Measurements from ENCODE around the gene RNASE1.

RNASE1 gene

DNA sequence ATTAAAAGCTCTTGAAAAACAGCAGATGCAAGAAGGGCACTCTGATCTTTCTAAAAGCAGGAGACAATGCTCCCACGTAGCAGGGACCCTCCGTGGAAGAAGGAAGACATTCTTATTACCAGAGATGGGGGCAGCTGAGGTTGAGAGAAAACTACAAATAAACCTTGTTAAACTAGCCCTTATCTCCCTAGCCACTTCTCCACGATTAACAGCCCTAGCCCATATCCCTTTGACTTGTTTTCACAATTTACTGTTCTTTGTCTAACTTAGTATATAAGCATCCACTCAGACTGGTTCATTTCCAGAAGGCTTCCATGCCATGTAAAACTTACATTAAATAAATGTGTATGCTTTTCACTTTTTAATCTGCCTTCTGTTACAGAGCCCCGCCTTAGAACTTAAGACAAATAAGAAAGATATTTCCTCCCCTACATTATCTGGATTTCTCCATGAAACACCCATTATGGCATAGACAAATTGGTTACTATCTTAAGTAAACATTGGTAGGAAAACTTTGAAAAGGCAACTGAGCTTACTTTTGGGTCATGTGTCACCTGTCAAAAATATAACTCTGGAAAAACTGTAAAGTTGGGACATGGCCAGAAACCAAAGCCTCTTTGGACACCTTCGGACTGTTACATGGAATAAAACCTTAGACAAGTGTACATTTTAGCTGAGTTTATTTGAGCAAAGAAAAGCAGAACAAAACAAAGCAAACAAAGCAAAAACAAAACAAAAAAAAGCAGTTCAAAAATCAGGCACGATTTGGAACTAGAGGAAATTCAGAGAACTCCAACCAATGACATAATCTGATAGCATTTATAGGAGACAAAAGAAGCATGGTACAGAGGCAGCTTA, 4.9 kb upstream of the RNASE1 start:
- no peak for DNase-seq (ENCODE audit: low spot score)

DNA sequence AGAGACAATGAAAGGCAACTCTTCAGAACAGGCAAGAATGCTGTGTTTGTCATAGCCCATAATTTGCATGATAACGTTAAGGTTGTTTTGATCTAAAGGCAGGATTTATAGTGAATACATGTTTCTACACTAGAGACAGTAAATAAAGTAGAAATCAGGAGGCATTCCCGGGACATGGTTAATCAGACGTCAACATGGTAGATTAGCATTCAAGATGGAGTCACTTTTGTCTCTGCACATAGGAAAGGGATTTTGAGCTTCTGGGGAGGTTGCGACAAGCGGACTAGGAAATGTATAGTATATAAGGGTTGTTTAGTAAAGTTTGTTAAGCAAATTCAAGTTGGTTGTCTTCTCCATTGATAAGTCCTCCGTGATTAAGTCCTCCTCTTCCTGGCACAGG, 2.8 kb upstream of the RNASE1 start:
- no peak for DNase-seq (ENCODE audit: low spot score)

DNA sequence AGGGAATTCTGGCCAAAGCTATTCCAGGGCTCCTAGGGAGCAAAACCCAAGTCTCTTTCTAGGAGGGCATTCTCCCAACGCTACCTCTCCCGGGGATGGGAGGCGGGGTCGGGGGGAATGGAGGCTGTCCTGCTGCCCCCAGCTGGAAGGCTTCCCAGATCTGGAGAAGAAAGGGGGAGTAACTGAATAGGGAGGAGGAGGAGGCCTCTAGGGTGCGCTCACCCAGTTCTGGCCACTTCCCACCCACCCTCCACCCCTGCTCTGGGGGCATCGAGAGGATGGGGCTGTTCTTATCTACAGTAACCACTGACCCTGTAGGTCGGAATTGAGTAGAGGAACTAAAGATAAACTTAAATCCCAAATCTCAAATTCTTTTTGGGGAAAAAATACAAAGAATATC, 579 bp upstream of the RNASE1 start:
- DNase-seq (ENCODE audit: low spot score) = no peak

DNA sequence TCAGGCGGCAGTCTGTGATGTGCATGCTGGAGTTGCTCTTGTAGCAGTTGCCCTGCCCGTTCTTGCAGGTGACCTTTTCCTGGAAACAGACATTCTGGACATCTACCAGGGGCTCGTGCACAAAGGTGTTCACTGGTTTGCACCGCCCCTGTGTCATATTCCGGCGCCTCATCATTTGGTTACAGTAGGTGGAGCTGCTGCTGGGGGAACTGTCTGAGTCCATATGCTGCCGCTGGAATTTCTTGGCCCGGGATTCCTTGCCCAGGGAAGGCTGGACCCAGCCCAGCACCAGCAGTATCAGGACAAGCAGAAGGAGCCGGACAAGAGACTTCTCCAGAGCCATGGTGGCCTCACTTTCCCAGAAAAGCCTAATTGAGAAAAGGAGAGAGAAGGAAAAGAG, 918 bp downstream of the RNASE1 start:
- no peak for DNase-seq (ENCODE audit: low spot score)

DNA sequence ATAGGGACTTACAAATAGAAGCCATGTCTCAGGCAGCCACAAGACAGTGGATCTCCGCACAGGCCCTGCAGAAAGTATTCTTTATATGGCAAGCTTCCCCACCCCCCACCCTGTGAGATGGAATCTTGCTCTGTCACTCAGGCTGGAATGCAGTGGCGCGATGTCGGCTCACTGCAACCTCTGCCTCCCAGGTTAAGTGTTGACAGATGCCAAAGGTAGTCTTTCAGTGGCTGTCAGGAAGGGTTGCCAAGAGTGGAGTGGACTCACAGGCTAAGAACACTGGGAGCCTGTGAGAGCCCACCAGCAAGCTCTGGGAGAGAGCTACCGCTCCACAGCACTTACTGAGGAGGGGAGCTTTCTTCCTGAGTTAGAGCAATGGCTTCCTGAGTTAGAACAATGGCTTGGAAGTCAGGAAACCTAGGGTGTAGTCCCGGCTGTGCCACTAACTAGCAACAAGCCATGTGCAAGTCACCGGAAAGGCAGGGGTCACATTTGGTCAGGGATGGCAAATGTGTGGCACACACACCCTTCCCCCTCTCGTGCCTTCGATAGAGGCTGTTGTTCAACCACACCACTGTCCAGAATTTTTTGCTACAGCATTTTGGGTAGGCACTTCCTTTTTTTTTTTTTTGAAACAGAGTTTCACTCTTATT, 2.6 kb downstream of the RNASE1 start:
- no peak for DNase-seq (ENCODE audit: low spot score)

DNA sequence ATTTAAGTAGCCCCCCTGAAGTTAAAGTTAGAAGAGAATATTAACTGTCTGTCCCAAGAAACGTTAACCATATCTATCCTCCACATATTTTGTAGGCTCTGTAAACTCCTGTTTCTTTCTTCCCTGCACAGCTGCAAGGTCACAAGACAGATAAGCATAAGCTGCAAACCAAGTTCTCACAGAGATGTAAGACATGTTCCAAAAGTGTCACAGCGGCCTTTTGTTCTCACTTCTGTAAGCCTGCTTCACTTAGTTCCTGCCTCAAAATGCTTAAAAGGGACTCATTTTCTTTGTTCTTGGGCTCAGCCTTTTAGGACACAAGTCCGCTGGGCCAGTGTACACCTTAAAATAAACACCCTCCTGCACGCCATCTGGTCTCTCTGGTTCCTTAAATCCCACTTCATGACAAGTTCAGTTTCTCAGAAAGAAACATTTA, 3.2 kb downstream of the RNASE1 start:
- no peak for DNase-seq (ENCODE audit: low spot score)

DNA sequence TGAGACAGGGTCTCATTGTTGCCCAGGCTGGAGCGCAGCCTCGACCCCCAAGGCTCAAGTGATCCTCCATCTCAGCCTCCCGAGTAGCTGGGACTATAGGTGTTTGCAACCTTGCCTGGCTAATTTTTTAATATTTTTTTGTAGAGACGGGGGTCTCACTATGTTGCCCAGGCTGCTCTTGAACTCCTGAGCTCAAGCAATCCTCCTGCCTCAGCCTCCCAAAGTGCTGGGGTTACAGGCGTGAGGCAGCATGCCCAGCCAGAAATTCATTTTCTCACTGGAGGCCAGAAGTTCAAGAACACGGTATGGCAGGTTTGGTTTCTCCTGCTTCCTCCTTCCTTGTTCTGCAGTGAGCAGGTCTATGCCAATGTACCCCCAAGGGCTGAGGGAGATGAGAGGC, 3.7 kb downstream of the RNASE1 start:
- no peak for DNase-seq (ENCODE audit: low spot score)

DNA sequence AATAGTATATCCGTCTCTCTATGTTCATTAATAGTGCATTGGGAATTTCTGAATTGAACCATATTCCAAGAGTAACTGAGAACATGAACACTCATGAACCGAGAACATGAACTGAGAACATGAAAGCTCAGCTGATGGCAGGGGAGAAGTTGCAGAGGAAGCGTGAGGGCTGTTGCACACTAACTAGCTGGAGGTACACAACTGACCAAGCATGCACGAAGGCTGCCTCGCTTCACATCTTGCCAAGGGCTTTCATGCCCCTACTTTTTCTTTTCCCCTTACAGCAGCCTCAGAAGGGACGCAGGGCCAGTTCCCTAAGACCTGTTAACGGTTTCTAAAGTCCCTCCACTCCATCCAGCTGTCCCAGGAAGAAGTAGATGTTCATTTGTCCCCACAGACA, 4.3 kb downstream of the RNASE1 start:
- no peak for DNase-seq (ENCODE audit: low spot score)

DNA sequence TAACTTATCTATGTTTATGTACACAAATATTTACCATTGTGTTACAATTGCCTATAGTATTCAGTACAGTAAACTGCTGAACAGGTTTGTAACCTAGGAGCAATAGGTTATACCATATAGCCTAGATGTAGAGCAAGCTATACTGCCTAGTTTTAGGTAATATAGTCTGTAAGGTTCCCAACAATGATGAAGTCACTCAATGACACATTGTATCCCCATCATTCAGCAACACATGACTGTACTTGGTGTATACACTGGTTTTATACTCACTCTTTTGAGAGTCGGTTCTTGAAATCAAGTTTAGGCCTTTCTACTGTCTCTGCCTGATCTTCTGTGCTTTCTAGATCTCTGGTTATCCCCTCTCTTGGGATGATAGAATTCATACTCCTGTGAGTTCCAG, 5.5 kb downstream of the RNASE1 start:
- DNase-seq (ENCODE audit: low spot score) = no peak

DNA sequence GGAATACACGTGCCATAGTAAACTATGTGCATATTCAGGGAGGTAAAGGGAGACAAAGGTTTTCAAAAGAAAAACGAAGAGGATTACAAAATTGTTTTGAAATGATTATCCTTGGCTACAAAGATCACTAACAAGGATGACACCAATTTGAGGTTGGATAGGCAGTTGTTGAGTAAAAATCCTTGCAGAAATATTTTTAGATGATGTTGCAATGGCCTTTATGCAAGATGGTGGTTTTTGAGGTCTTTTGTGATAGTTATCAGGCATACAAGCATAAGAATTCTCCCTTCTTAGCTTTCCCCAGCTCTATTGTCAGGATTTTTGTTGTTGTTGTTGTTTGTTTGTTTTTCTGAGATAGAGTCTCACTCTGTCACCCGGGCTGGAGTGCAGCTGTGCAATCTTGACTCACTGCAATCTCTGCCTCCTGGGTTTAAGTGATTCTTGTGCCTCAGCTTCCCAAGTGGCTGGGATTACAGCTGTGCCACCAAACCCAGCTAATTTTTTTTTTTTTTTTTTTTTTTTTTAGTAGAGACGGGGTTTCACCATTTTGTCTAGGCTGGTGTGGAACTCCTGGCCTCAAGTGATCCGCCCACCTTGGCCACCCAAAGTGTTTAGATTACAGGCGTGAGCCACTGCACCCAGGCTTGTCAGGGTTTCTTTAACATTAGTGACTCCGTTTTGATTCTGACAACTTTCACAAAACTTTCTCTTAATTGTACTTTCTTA, 7.8 kb downstream of the RNASE1 start:
- DNase-seq (ENCODE audit: low spot score) = no peak

DNA sequence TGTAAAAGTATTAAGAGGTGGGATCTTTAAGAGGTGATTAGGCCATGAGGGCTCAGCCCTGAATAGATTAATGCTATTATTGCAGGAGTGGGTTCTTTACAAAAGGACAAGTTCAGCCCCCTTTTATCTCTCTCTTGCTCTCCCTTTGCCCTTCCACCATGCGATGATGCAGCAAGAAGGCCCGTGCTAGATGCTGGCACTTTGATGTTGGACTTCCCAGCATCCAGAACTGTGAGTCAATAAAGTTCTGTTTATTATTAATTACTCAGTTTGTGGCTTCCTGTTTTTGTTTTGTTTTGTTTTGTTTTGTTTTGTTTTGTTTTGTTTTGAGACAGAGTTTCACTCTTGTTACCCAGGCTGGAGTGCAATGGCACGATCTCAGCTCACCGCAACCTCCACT, 10.1 kb downstream of the RNASE1 start:
- DNase-seq (ENCODE audit: low spot score) = no peak

DNA sequence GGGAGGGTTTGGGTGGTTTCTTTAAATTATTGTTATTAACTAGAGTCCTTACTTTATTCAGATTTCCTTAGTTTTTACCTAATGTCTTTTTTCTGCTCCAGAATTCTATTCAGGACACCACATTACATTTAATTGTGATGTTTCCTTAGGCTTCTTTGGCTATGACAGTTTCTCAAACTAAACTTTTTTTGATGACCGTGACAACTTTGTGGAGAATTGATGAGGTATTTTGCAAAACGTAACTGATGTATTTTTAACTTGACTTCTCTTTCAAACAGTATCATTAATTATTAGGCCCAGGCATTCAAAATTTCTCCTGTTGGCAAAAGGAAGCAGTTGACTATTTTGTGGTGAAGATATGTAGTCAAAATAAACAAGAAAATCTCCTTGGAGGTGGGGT, 11.0 kb downstream of the RNASE1 start:
- no peak for DNase-seq (ENCODE audit: low spot score)

DNA sequence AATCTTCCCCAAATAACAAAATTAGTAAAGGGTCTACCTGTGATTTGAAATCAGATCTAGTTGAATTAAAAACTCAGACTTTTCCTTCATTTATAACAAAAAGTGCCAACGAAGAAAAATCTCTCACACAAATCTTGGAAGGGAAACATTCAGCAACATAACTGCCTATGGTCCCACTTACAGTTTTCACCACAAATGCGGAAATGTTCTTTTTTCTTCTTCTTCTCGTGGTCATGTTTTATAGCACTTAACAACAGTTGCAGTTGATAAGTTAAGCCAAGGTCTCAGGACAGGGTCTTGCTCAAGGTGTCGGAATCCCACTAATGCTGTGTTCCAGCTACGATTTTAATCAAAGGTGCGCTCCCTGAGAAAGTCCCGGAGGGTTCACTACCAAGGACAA, 11.5 kb downstream of the RNASE1 start:
- no peak for DNase-seq (ENCODE audit: low spot score)

DNA sequence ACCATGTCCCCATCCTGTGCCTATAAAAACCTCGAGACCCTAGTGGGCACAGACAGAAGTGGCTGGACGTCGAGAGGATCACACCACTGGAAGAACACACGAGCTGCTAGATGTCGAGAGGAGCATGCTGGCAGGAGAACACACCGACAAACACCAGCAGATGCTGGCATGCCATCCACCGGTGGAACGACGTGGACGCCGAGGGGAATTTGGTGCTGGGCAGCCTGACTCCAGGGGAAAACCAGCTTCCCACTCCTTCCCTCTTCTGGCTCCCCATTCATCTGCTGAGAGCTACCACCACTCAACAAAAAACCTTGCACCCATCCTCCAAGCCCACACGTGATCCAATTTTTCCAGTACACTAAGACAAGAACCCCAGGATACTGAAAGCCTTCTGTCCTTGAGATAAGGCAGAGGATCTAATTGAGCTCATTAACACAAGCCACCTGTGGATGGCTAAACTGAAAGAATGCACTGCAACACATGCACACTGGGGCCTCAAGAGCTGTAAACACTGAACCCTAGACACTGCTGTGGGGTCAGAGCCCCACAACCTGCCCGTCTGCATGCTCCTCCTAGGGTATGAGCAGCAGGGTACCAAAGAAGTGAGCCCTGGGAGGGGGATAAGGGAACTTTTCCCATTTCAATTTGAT, 12.1 kb downstream of the RNASE1 start:
- DNase-seq (ENCODE audit: low spot score) = no peak

DNA sequence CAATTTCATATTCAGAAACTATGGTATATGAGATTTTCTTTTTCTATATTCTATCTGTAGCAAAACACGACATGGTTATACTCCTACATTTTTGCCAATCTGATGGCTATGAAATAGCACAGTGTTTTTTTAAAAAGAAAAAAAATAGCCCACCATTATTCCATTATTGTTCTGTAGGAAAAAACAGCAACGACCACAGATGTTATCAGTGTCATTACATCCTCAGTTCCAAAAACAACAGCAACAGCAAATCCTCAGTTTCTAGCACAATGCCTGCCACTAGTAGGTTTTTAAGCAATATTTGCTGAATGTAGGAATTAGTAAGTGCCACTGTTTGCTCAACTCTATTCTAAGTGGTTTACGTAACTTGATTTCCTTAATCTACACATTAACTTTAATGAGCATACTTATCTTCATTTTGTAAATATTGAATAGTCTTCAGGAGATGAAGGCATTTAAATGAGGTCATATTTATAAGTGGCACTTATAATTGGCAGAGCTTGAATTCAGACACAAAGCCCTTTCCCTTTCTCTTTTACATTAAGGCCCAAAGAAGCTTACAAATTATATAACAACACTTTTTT, 13.3 kb downstream of the RNASE1 start:
- no peak for DNase-seq (ENCODE audit: low spot score)

DNA sequence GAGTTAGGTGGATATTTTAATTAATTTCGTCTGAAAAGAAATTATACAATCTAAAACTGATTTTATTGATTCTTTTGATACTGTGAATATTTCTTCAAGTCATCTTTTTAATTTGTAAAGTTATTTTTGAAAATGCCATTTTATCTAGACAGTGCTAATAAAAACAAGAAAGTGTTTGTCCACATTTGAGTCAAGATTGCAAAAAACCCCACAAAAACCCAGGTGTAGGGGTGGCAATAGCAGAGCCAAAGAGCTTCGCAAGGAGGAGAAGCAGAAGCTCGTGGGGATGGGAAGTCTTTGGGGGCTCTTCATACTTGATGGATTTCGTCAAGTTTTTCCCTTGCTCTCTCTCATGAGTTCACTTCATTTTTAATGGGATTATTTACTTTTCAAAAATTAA, 15.6 kb downstream of the RNASE1 start:
- no peak for DNase-seq (ENCODE audit: low spot score)

DNA sequence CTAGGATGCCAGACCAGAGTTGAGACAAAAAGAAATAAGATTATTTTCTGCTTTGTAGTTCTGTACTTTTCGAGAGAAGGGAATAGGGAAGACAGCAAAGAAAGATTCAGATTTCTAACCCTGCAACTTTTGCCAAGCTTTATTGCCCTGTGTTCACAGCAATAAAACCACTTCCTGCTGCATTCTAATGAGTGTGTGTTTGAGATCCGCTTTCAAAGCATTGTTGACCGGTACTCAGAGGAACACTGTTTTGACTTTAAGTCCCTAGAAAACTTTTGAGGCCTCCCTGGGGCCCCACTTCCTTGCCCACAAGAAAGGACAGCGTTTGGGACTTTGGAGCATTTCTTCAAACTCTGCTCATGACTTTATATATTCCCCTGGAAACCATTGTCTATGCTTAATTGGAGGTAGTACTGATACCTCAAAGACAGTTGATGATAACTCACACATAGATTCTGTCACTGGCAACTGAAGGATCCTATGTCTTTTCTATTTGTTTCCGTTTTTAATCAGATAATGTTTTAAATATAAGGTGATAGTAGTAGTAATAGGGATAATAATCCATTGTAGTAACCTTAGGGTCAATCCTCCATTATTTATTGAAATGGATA, 20.3 kb downstream of the RNASE1 start:
- no peak for DNase-seq (ENCODE audit: low spot score)

DNA sequence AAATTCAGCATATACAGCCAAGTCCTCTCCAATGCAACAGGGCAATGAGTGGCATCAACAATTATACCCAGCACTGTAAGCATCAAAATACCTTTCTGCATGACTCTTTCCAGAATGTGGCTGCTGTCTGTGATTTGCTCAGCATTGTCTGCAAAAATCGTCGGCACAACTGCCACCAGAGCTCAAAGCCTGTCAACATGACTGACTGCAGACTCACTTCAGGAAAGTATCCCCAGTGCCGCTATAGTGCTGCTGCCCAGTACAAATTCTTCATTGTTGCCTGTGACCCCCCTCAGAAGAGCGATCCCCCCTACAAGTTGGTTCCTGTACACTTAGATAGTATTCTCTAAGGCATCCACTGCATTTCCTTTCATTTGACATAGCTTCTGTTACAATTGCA, 20.8 kb downstream of the RNASE1 start:
- DNase-seq (ENCODE audit: low spot score) = no peak

DNA sequence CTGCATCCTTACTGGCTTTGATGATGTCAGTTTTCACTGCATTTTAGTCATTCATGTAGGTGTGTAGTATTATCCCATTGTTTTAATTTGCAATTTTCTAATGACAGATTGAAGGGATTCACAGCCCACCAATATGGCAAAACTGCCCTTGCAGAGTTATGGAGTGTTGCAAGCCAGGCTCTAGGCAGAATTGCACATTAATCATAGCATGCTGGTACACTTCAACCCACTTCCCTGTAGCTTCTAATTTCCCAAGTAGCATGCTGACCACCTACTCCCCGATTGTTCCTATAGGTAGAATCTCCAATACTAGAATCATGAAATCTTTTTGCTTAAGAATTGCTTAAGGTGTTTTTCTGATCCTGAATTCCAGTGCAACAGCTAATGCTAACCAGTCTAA, 26.7 kb downstream of the RNASE1 start:
- DNase-seq (ENCODE audit: low spot score) = no peak

DNA sequence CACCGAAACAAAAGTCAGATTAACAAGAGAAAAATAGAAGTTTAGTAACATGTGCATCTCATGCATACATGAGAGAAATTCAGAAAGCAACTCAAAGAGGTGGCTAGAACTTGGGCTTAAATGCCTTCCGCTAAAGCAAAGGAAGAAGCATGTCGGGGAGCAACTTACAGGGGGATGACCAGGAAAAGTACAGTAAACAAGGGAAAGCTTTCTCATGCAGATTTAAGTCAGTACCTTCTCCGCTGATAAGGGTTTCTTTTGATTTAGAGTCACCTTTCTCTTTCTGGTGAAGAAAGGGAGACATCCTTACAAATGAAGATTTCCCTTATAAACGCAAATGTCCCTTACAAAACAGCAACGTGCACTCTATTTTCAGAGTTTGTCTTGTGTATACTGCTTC, 27.6 kb downstream of the RNASE1 start:
- DNase-seq (ENCODE audit: low spot score) = peak; percentile 44

DNA sequence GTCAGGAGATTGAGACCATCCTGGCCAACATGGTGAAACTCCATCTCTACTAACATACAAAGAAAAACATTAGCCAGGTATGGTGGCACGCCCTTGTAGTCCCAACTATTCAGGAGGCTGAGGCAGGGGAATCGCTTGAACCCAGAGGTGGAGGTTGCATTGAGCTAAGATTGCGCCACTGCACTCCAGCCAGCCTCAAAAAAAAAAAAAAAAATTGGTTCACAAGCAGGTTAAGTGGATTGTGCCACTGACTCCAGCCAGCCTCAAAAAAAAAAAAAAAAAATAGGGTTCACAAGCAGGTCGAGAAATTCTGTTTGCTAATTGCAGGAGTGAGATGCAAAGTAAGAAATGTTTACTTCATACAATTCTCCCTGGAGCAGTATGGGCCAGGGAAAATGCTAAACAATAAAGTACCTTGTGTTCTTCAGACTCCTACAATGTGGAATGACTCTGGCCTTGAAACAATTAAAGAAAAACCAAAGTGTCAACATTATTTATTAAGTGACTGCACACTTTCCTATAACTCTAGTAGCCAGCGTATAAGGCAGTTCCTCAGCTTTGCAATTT, 28.3 kb downstream of the RNASE1 start:
- no peak for DNase-seq (ENCODE audit: low spot score)

Measured in iPS-NIHi11 (cell line).